SK-N-SH treated with all-trans-retinoic acid at 6 μM for 48 hours (cell line): ENCODE measurements around the gene DGKZ.

Experiments used
- ATAC-seq: fragments of 200-7000 bp; cut with Tn5 transposase; 3 replicates; pipeline ENCODE4 v1.9.1; 2020; ENCODE audit warnings: mild to moderate bottlenecking, moderate library complexity
- ARNTL ChIP-seq: fragments of 450-650 bp; formaldehyde crosslinking; IDR thresholded peaks from 2 replicates; pipeline ENCODE4 v1.5.0; 2020; ENCODE audit warnings: low read depth, mild to moderate bottlenecking, moderate library complexity, borderline replicate concordance
- BACH2 ChIP-seq: fragments of 250-450 bp; sonication (Bioruptor Pico); IDR thresholded peaks from 2 replicates; pipeline ENCODE4 v1.9.0; 2021; ENCODE audit warnings: mild to moderate bottlenecking, borderline replicate concordance
- CREB5 ChIP-seq: fragments of 250-450 bp; sonication (Bioruptor Pico); IDR thresholded peaks from 2 replicates; pipeline ENCODE4 v1.5.1; 2020; ENCODE audit warnings: low read depth, mild to moderate bottlenecking, moderate library complexity
- CSDC2 ChIP-seq: fragments of 250-450 bp; sonication (Bioruptor Pico); IDR thresholded peaks from 2 replicates; pipeline ENCODE4 v1.5.0; 2020; ENCODE audit warnings: mild to moderate bottlenecking, moderate library complexity
- ESRRG ChIP-seq: fragments of 250-450 bp; sonication (Bioruptor Pico); IDR thresholded peaks from 2 replicates; pipeline ENCODE4 v1.6.1; 2021; ENCODE audit warnings: mild to moderate bottlenecking
- GLIS3 ChIP-seq: fragments of 250-450 bp; sonication (Bioruptor Pico); IDR thresholded peaks from 2 replicates; pipeline ENCODE4 v1.5.0; 2020; ENCODE audit warnings: mild to moderate bottlenecking, moderate library complexity
- ISL1 ChIP-seq: fragments of 250-450 bp; sonication (Bioruptor Pico); IDR thresholded peaks from 2 replicates; pipeline ENCODE4 v2.1.2; 2022; ENCODE audit warnings: mild to moderate bottlenecking, moderate library complexity
- OSR1 ChIP-seq: fragments of 250-450 bp; sonication (Bioruptor Pico); IDR thresholded peaks from 2 replicates; pipeline ENCODE4 v1.8.0; 2022; ENCODE audit warnings: moderate library complexity, mild to moderate bottlenecking, inconsistent platforms
- PATZ1 ChIP-seq: fragments of 250-450 bp; sonication (Bioruptor Pico); IDR thresholded peaks from 2 replicates; pipeline ENCODE4 v1.8.0; 2020; ENCODE audit warnings: mild to moderate bottlenecking, moderate library complexity, borderline replicate concordance
- PPARA ChIP-seq: fragments of 250-450 bp; sonication (Bioruptor Pico); IDR thresholded peaks from 2 replicates; pipeline ENCODE4 v1.5.0; 2020; ENCODE audit warnings: mild to moderate bottlenecking, borderline replicate concordance
- RARB ChIP-seq: fragments of 250-450 bp; sonication (Bioruptor Pico); IDR thresholded peaks from 2 replicates; pipeline ENCODE4 v1.8.0; 2021; ENCODE audit warnings: mild to moderate bottlenecking, moderate library complexity
- SNAI2 ChIP-seq: fragments of 250-450 bp; sonication (Bioruptor Pico); IDR thresholded peaks from 2 replicates; pipeline ENCODE4 v1.5.0; 2020; ENCODE audit warnings: mild to moderate bottlenecking, moderate library complexity
- TSHZ2 ChIP-seq: fragments of 250-450 bp; sonication (Bioruptor Pico); IDR thresholded peaks from 2 replicates; pipeline ENCODE4 v1.5.0; 2020; ENCODE audit warnings: mild to moderate bottlenecking, moderate library complexity
- ZC3H10 ChIP-seq: fragments of 250-450 bp; sonication (Bioruptor Pico); IDR thresholded peaks from 2 replicates; pipeline ENCODE4 v1.5.1; 2021; ENCODE audit warnings: mild to moderate bottlenecking, moderate library complexity
- ZFP3 ChIP-seq: fragments of 250-450 bp; sonication (Bioruptor Pico); IDR thresholded peaks from 2 replicates; pipeline ENCODE4 v1.5.0; 2020; ENCODE audit warnings: mild to moderate bottlenecking, moderate library complexity
- ZFP30 ChIP-seq: fragments of 450-650 bp; formaldehyde crosslinking; IDR thresholded peaks from 2 replicates; pipeline ENCODE4 v1.5.0; 2022; ENCODE audit warnings: mild to moderate bottlenecking, moderate library complexity
- ZNF565 ChIP-seq: fragments of 450-650 bp; formaldehyde crosslinking; conservative IDR thresholded peaks from 2 replicates; pipeline ENCODE4 v1.5.0; 2020; ENCODE audit warnings: low read depth, mild to moderate bottlenecking, moderate library complexity
- ZNF70 ChIP-seq: fragments of 450-650 bp; formaldehyde crosslinking; IDR thresholded peaks from 2 replicates; pipeline ENCODE4 v1.5.0; 2020; ENCODE audit warnings: mild to moderate bottlenecking, moderate library complexity

Gene DGKZ

GRCh38 chr11:46381819-46382645, 34.8 kb downstream of the DGKZ start (continued):
- TF ChIP-seq PATZ1 (CRISPR knock-in tag) = no peak; the same call in 1 of the 2 replicates
- 0 out of 2 replicates have a peak, but pooled peaks have one; percentile 43 for TF ChIP-seq SNAI2 (CRISPR knock-in tag)
- no peak for TF ChIP-seq ZNF565
- no peak for TF ChIP-seq ZFP3 (CRISPR knock-in tag)
- no peak for TF ChIP-seq GLIS3
- TF ChIP-seq ESRRG = 0 out of 2 replicates have a peak, but pooled peaks have one; percentile 8

- ATAC-seq = peak; percentile 27
- TF ChIP-seq ZNF70 (CRISPR knock-in tag) = no peak
- TF ChIP-seq PPARA = no peak
- TF ChIP-seq ZC3H10 = no peak
- no peak for TF ChIP-seq ZFP3 (CRISPR knock-in tag)
These were observed 35.6 kb downstream of the DGKZ start for GRCh38 chr11:46382646-46383403.

- TF ChIP-seq ARNTL (CRISPR knock-in tag) (no peak), ZNF565 (no peak), ESRRG (no peak), ISL1 (CRISPR knock-in tag) (no peak), CSDC2 (CRISPR knock-in tag) (no peak), OSR1 (CRISPR knock-in tag) (no peak), TSHZ2 (CRISPR knock-in tag) (no peak), RARB (CRISPR knock-in tag) (no peak), GLIS3 (no peak), BACH2 (CRISPR knock-in tag) (no peak), PPARA (no peak)
- TF ChIP-seq, all 23 proteins: peak for 0
These were observed 36.1 kb downstream of the DGKZ start for GRCh38 chr11:46383404-46383758.

GRCh38 chr11:46383974-46384701, 36.9 kb downstream of the DGKZ start:
- TF ChIP-seq CREB5 (CRISPR knock-in tag) (no peak), ZFP30 (CRISPR knock-in tag) (0 out of 2 replicates have a peak, but pooled peaks have one; percentile 5), ISL1 (CRISPR knock-in tag) (no peak)
- TF ChIP-seq, all 23 proteins: peak for 1
- no peak for ATAC-seq

More at GRCh38 chr11:46383404-46383758, 36.1 kb downstream of the DGKZ start:
- ATAC-seq = no peak
